ENCODE data around the gene ZP1. TPM values are rescaled to one million over a fixed set of nuclear protein-coding genes. Genes with fewer than 3 reads are reported as not detected.

ZP1 gene
- total and polyA plus RNA-seq, 2 of the 13 experiments (the other 11 are each of a cell fraction or from before 2014, with no cell fraction given), result 0.16 TPM; not detected in 1

GRCh38 chr11:60855726-60856633, 11.4 kb upstream of the ZP1 start, which contains the start of gene PTGDR2 (continued):
- TF ChIP-seq HNF1B (CRISPR knock-in tag; IDR thresholded peaks at IDR 0.05), result peak; percentile 45; the same call in 1 of the 2 replicates
- no peak for TF ChIP-seq SP140L (CRISPR knock-in tag; IDR thresholded peaks at IDR 0.05; ENCODE audit: borderline replicate concordance)
- TF ChIP-seq, protein P1, sequence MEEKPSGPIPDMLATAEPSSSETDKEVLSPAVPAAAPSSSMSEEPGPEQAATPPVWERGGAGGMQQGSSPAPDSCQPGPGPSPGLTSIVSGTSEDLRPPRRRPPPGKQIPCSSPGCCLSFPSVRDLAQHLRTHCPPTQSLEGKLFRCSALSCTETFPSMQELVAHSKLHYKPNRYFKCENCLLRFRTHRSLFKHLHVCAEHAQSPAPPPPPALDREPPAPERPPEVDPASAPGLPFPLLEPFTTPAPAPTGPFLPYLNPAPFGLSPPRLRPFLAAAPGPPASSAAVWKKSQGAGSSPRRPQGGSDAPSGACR (CRISPR knock-in tag; IDR thresholded peaks at IDR 0.05), result peak; percentile 68; the same call in 1 of the 2 replicates
- peak; percentile 35; the same call in 1 of the 2 replicates for TF ChIP-seq ZNF501 (CRISPR knock-in tag; IDR thresholded peaks at IDR 0.05)
- TF ChIP-seq ZBTB7B (CRISPR knock-in tag; IDR thresholded peaks at IDR 0.05), result peak; percentile 75; the same call in 1 of the 2 replicates
- peak; percentile 62; the same call in 1 of the 2 replicates for TF ChIP-seq YEATS4 (CRISPR knock-in tag; IDR thresholded peaks at IDR 0.05; ENCODE audit: borderline replicate concordance)
- TF ChIP-seq, protein P2, sequence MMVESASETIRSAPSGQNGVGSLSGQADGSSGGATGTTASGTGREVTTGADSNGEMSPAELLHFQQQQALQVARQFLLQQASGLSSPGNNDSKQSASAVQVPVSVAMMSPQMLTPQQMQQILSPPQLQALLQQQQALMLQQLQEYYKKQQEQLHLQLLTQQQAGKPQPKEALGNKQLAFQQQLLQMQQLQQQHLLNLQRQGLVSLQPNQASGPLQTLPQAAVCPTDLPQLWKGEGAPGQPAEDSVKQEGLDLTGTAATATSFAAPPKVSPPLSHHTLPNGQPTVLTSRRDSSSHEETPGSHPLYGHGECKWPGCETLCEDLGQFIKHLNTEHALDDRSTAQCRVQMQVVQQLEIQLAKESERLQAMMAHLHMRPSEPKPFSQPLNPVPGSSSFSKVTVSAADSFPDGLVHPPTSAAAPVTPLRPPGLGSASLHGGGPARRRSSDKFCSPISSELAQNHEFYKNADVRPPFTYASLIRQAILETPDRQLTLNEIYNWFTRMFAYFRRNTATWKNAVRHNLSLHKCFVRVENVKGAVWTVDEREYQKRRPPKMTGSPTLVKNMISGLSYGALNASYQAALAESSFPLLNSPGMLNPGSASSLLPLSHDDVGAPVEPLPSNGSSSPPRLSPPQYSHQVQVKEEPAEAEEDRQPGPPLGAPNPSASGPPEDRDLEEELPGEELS (CRISPR knock-in tag; IDR thresholded peaks at IDR 0.05), result peak; percentile 53; the same call in 1 of the 2 replicates
- TF ChIP-seq, protein P3, sequence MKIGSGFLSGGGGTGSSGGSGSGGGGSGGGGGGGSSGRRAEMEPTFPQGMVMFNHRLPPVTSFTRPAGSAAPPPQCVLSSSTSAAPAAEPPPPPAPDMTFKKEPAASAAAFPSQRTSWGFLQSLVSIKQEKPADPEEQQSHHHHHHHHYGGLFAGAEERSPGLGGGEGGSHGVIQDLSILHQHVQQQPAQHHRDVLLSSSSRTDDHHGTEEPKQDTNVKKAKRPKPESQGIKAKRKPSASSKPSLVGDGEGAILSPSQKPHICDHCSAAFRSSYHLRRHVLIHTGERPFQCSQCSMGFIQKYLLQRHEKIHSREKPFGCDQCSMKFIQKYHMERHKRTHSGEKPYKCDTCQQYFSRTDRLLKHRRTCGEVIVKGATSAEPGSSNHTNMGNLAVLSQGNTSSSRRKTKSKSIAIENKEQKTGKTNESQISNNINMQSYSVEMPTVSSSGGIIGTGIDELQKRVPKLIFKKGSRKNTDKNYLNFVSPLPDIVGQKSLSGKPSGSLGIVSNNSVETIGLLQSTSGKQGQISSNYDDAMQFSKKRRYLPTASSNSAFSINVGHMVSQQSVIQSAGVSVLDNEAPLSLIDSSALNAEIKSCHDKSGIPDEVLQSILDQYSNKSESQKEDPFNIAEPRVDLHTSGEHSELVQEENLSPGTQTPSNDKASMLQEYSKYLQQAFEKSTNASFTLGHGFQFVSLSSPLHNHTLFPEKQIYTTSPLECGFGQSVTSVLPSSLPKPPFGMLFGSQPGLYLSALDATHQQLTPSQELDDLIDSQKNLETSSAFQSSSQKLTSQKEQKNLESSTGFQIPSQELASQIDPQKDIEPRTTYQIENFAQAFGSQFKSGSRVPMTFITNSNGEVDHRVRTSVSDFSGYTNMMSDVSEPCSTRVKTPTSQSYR (CRISPR knock-in tag; IDR thresholded peaks at IDR 0.05; ENCODE audit: borderline replicate concordance), result peak; percentile 45; the same call in 1 of the 2 replicates
- no peak for TF ChIP-seq JDP2 (CRISPR knock-in tag; IDR thresholded peaks at IDR 0.05; ENCODE audit: borderline replicate concordance)
- no peak for TF ChIP-seq ATAD3A (CRISPR knock-in tag; IDR thresholded peaks at IDR 0.05)
- TF ChIP-seq GATAD2A (CRISPR knock-in tag; IDR thresholded peaks at IDR 0.05), result peak; percentile 68
- TF ChIP-seq SKI (IDR thresholded peaks at IDR 0.05; ENCODE audit: partially characterized antibody), result no peak
- no peak for TF ChIP-seq HNF4G (IDR thresholded peaks at IDR 0.05; ENCODE audit: borderline replicate concordance, low read depth, low read length)
- TF ChIP-seq HNF4G (CRISPR knock-in tag; IDR thresholded peaks at IDR 0.05; ENCODE audit: borderline replicate concordance, low read depth), result 0 out of 2 replicates have a peak, but pooled peaks have one; percentile 26
